Panc1 (cell line): ENCODE results near the gene DUSP9.

Source experiments
- POLR2AphosphoS5 ChIP-seq: IDR thresholded peaks from 2 replicates; pipeline ENCODE4 v1.6.1; 2012; ENCODE audit warnings: mild to moderate bottlenecking, low read depth, low read length, moderate library complexity
- SIN3A ChIP-seq: IDR thresholded peaks from 2 replicates; pipeline ENCODE4 v1.6.1; 2012; ENCODE audit warnings: low read depth, mild to moderate bottlenecking, low read length, moderate library complexity, borderline replicate concordance; ENCODE audit not compliant: insufficient read depth
- TCF7L2 ChIP-seq: IDR thresholded peaks from 2 replicates; pipeline ENCODE4 v1.6.1; 2011; ENCODE audit warnings: mild to moderate bottlenecking, low read depth, low read length, inconsistent platforms
- TF ChIP-seq, protein P1 (sequence below): fragments of 450-650 bp; IDR thresholded peaks from 2 replicates; pipeline ENCODE4 v1.5.1; 2017; ENCODE audit warnings: mild to moderate bottlenecking
- TF ChIP-seq, protein P2 (sequence below), 2 experiments: IDR thresholded peaks; 2 replicates each; pipeline ENCODE4 v1.6.1; 2011 to 2012; ENCODE audit warnings: low read depth in 2 of 2, control low read depth in 1 of 2, low read length in 1 of 2, mild to moderate bottlenecking in 1 of 2, moderate library complexity in 1 of 2; ENCODE audit not compliant: insufficient read depth in 1 of 2

DNA sequence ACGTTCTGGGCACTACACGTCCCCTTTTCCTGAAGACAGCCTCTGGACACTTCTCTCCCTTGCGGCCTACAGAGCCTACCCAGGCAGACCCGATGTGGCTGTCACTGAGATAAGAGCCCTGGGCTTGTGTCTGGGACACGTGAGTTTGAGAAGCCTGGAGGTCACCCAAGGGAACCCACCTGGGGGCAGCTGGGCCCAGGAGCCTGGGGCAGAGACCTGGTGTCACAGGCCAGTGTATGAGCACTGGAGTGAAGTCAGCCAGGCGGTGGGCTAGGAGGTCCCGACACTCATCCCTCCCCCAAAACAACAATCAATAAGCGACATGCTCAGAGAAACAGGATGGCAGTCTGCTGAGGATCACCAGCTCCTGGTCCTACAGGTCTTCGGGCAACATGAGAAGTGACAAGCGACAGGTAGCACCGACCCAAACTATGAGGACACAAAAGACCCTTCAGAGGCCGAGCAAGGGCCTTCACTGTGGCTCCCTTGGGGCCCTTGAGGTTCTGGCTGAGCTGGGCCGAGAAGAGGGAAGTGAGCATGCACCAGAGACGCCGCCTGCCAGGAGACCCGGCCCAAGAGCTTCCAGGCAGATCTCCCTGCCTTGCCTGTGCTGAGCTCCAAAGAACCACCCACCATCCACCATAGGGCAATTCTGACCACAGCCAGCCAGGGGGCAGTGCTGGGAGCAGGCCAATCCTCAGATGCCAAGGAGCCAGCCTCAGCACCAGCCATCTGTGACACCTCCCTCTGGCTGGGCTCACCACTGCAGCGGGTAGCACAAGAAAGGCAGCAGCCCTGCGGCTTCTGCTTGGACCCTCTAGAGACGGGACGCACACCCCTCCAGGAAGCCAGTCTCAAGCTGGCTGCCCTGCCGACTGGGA is 11.0 kb upstream of the DUSP9 start:
- TF ChIP-seq, protein P1, sequence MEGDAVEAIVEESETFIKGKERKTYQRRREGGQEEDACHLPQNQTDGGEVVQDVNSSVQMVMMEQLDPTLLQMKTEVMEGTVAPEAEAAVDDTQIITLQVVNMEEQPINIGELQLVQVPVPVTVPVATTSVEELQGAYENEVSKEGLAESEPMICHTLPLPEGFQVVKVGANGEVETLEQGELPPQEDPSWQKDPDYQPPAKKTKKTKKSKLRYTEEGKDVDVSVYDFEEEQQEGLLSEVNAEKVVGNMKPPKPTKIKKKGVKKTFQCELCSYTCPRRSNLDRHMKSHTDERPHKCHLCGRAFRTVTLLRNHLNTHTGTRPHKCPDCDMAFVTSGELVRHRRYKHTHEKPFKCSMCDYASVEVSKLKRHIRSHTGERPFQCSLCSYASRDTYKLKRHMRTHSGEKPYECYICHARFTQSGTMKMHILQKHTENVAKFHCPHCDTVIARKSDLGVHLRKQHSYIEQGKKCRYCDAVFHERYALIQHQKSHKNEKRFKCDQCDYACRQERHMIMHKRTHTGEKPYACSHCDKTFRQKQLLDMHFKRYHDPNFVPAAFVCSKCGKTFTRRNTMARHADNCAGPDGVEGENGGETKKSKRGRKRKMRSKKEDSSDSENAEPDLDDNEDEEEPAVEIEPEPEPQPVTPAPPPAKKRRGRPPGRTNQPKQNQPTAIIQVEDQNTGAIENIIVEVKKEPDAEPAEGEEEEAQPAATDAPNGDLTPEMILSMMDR = no peak
- TF ChIP-seq SIN3A (no peak), POLR2AphosphoS5 (no peak), TCF7L2 (no peak)
- TF ChIP-seq, protein P2, sequence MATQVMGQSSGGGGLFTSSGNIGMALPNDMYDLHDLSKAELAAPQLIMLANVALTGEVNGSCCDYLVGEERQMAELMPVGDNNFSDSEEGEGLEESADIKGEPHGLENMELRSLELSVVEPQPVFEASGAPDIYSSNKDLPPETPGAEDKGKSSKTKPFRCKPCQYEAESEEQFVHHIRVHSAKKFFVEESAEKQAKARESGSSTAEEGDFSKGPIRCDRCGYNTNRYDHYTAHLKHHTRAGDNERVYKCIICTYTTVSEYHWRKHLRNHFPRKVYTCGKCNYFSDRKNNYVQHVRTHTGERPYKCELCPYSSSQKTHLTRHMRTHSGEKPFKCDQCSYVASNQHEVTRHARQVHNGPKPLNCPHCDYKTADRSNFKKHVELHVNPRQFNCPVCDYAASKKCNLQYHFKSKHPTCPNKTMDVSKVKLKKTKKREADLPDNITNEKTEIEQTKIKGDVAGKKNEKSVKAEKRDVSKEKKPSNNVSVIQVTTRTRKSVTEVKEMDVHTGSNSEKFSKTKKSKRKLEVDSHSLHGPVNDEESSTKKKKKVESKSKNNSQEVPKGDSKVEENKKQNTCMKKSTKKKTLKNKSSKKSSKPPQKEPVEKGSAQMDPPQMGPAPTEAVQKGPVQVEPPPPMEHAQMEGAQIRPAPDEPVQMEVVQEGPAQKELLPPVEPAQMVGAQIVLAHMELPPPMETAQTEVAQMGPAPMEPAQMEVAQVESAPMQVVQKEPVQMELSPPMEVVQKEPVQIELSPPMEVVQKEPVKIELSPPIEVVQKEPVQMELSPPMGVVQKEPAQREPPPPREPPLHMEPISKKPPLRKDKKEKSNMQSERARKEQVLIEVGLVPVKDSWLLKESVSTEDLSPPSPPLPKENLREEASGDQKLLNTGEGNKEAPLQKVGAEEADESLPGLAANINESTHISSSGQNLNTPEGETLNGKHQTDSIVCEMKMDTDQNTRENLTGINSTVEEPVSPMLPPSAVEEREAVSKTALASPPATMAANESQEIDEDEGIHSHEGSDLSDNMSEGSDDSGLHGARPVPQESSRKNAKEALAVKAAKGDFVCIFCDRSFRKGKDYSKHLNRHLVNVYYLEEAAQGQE (IDR thresholded peaks at IDR 0.05; ENCODE audit: insufficient read depth in 1 of 2, low read depth in 2 of 2, low read length in 1 of 2) = no peak
